Fibroblast of mammary gland (primary cell): Measurements from ENCODE around the gene NRSN2.

Experiments used
- DNase-seq: peaks from one replicate; pipeline ENCODE4 v3.0.0-alpha.2; 2010; ENCODE audit warnings: low read depth
- H3K4me3 ChIP-seq: 2 replicates; pipeline ENCODE4 v1.5.1; 2011; ENCODE audit warnings: low read depth, mild to moderate bottlenecking, low read length, moderate library complexity; ENCODE audit not compliant: control insufficient read depth
- TF ChIP-seq, protein P1 (sequence below): conservative IDR thresholded peaks from 2 replicates; pipeline ENCODE4 v1.5.1; 2011; ENCODE audit warnings: low read depth, low read length, inconsistent platforms; ENCODE audit not compliant: control insufficient read depth, insufficient read depth

The NRSN2 gene, protein sequence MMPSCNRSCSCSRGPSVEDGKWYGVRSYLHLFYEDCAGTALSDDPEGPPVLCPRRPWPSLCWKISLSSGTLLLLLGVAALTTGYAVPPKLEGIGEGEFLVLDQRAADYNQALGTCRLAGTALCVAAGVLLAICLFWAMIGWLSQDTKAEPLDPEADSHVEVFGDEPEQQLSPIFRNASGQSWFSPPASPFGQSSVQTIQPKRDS

DNA sequence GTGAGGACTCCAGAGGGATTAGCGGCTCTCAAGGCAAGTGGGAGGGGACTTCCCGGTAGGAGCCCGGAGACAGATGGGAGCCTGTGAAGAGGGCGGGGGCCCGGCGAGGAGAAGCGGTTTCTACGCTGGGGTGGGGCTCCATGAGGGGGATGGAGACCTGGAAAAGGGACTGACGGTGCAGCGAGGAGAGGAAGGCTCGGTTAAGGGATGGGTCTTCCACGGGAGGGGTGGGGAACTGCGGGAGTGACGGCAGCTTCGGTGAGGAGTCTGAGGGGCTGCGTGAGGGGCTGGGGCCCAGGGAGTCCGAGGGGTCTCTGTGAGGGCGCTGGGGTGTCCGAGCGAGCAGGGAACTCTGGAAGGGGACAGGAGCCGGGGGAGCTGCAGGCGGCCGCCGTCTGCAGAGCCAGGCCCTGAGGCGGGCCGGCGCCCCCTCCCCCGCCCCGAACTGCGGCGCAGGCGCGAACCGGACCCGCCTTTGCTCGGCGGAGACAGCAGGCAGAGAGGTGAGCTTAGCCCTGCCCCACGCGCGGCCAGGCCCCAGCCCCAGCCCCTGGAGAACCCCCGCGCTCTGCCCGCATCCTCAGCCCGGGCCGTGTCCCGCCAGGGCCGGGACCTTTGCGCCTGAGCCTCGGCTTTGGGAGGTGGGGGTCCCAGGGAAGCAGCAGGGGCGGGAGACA, at the start of gene NRSN2:
TSS of gene NRSN2 (plus strand) at position 472 of the 677 bp plus-strand sequence. CDS start 2,533 bp downstream, outside the sequence.
- H3K4me3 ChIP-seq: peak within 1 kb of the TSS; percentile 77
- peak; percentile 62 for DNase-seq
- TF ChIP-seq, protein P1, sequence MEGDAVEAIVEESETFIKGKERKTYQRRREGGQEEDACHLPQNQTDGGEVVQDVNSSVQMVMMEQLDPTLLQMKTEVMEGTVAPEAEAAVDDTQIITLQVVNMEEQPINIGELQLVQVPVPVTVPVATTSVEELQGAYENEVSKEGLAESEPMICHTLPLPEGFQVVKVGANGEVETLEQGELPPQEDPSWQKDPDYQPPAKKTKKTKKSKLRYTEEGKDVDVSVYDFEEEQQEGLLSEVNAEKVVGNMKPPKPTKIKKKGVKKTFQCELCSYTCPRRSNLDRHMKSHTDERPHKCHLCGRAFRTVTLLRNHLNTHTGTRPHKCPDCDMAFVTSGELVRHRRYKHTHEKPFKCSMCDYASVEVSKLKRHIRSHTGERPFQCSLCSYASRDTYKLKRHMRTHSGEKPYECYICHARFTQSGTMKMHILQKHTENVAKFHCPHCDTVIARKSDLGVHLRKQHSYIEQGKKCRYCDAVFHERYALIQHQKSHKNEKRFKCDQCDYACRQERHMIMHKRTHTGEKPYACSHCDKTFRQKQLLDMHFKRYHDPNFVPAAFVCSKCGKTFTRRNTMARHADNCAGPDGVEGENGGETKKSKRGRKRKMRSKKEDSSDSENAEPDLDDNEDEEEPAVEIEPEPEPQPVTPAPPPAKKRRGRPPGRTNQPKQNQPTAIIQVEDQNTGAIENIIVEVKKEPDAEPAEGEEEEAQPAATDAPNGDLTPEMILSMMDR: no peak

GRCh38 chr20:297925-298775, 48.8 kb upstream of the NRSN2 start:
- peak overlapping the region; percentile 91 for H3K4me3 ChIP-seq
- DNase-seq: peak; percentile 74
- TF ChIP-seq, protein P1: no peak

- H3K4me3 ChIP-seq: peak overlapping the region; percentile 91
- TF ChIP-seq, protein P1: no peak
- no peak for DNase-seq
Measured at GRCh38 chr20:298776-299391, 48.0 kb upstream of the NRSN2 start.

DNA sequence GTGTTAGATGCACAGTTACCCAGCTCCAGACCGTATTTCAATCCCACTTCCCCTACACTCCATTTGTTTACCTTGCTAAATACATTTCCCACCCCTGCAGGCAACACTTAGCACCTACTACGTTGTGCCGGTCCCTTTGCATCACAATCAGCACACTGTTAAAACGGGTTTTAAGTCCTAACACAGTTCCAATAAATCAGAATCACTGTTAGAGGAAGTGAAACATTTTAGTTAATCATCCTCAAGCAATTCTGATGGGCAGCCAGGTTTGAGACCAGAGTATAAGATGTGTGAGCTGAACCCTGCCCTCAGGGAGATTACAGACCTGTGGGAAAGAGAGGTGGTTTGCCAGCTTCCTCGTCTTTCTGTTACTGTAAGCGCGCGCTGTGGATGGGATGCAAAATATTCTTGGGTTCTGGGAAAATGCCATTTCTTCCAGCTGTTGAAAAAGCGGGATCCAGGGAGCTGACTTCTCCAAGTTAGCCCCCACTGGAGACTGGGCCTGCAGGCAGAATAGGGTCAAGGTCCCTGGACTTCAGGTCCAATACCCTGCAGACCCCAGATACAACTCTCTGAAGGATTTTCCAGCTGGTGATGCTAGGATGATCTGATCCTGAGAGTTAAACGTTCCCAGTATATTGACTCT, 46.4 kb upstream of the NRSN2 start:
- peak overlapping the region; percentile 16 for H3K4me3 ChIP-seq
- TF ChIP-seq, protein P1: no peak
- no peak for DNase-seq

GRCh38 chr20:301886-302848, 44.7 kb upstream of the NRSN2 start:
- H3K4me3 ChIP-seq: no peak overlapping the region
- DNase-seq: no peak
- TF ChIP-seq, protein P1: no peak

DNA sequence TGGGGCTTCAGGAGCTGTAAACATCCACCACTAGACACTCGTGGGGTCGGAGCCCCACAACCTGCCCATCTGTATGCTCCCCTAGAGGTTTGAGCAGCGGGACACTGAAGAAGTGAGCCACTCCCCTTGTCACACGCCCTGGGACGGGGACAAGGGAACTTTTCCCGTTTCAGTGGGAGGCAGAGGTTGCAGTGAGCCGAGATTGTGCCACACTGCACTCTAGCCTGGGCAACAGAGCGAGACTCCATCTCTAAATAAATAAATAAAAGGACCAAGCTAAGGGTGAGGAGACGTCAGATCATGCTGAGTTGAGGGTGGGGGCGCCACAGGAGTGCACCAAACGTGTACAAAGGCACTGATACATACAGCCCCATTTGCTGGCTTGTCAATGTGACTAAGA, 41.2 kb upstream of the NRSN2 start:
- H3K4me3 ChIP-seq: no peak overlapping the region
- TF ChIP-seq, protein P1: no peak
- no peak for DNase-seq
